Karpas-422 (cell line): Measurements from ENCODE around the gene SPATA25. TPM values are rescaled to one million over a fixed set of nuclear protein-coding genes. Genes with fewer than 3 reads are reported as not detected.
"Not testable (repeated sequence)": the region's sequence is repeated elsewhere in the genome, so short reads cannot be mapped to it uniquely, and the experiment has no call there.

Experiments
- DNase-seq: peaks from one replicate; pipeline ENCODE4 v3.0.0-alpha.2; 2015
- H2AFZ ChIP-seq: fragments of 200-600 bp; sonication (generic); 2 replicates; pipeline ENCODE4 v1.6.1; 2014; ENCODE audit warnings: antibody characterized with exemption, low read length, mixed read lengths
- H3K27ac ChIP-seq: fragments of 200-600 bp; sonication (generic); 2 replicates; pipeline ENCODE4 v1.5.1; 2014; ENCODE audit warnings: mild to moderate bottlenecking, low read length, moderate library complexity
- H3K27me3 ChIP-seq: fragments of 200-600 bp; sonication (generic); 2 replicates; pipeline ENCODE4 v1.6.1; 2014; ENCODE audit warnings: low read length, mixed read lengths
- H3K36me3 ChIP-seq: fragments of 200-600 bp; sonication (generic); 2 replicates; pipeline ENCODE4 v1.6.1; 2014; ENCODE audit warnings: low read length, mixed read lengths; ENCODE audit not compliant: insufficient read depth
- H3K4me1 ChIP-seq: fragments of 200-600 bp; sonication (generic); 2 replicates; pipeline ENCODE4 v1.6.1; 2014; ENCODE audit warnings: mild to moderate bottlenecking, low read length, mixed read lengths
- H3K4me2 ChIP-seq: fragments of 200-600 bp; sonication (generic); 2 replicates; pipeline ENCODE4 v1.6.1; 2014; ENCODE audit warnings: low read length, low read depth, mild to moderate bottlenecking; ENCODE audit not compliant: poor library complexity, severe bottlenecking
- H3K4me3 ChIP-seq: fragments of 200-600 bp; sonication (generic); 2 replicates; pipeline ENCODE4 v1.5.1; 2014; ENCODE audit warnings: mild to moderate bottlenecking, antibody characterized with exemption, low read length, mixed read lengths
- H3K79me2 ChIP-seq: fragments of 200-600 bp; sonication (generic); 2 replicates; pipeline ENCODE4 v1.6.1; 2014; ENCODE audit warnings: mild to moderate bottlenecking, low read length, mixed read lengths
- H3K9ac ChIP-seq: fragments of 200-600 bp; sonication (generic); 2 replicates; pipeline ENCODE4 v1.6.0; 2014; ENCODE audit warnings: low read length
- H3K9me2 ChIP-seq: fragments of 200-600 bp; sonication (generic), shearing (Covaris generic); replicated peaks from 2 replicates; pipeline ENCODE4 v1.6.0; 2014; ENCODE audit warnings: mild to moderate bottlenecking, low read length, moderate library complexity; ENCODE audit not compliant: insufficient read depth
- H3K9me3 ChIP-seq: fragments of 300-700, 200-600 bp; sonication (generic); 2 replicates; pipeline ENCODE4 v1.6.1; 2014; ENCODE audit warnings: low read length, mixed read lengths
- H4K20me1 ChIP-seq: fragments of 200-600 bp; sonication (generic); 2 replicates; pipeline ENCODE4 v1.6.1; 2014; ENCODE audit warnings: mild to moderate bottlenecking, antibody characterized with exemption, low read length, low read depth; ENCODE audit not compliant: insufficient read depth
- total RNA-seq: library from RNA; depleted of rRNA; stranded (reverse); fragments of >200 nt; shearing (Covaris generic); gene quantifications from 2 replicates; pipeline ENCODE4 v1.2.3, GENCODE V29; 2014; ENCODE audit warnings: low replicate concordance

Gene SPATA25
- total RNA-seq, 1 experiment from 2014 or later = not detected

DNA sequence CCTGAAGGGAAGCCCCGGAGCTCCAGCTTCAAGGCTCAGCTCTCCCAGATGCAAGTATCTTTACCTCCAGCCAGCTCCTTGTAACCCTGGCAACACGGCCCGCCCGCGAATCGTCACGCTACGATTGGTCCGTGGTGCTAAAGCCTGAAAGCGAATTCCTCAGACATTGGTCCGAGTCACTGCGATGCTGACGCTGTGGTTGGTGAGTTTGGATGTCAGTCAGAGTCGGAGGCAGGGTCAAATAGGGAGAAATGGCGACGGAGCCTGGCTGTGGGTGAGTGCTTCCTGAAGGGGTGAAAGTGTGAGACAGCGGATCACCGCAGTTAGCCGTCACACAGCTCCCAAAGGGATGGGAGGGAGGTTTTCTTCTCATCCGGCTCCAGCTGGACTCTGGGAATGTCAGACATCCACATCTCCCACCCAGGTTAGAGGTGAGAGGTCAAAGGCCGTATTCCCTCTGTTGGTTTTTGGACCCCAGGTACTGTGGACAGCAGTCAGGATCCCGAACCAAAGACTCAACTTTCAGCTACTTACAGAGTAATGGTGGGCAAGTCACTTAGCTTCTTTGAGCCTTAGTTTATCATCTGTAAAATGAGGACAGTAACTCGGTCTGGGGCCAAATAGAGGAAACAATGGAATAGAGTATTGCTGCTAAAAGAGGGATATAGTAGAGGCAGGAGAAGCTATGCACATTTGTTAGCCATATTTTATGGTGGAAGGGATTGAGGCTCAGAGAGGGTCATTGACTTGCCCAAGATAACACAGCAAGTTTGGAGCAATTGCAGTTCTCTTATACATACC is 6.2 kb downstream of the SPATA25 start, which contains the start of gene ZSWIM1:
Gene ZSWIM1 (plus strand): TSS at position 240 of the 801 bp plus-strand sequence. CDS start 1,366 bp downstream, outside the sequence.
- peak within 1 kb of the TSS; percentile 63; the same call in 1 of the 2 replicates for H3K27ac ChIP-seq
- H3K9me3 ChIP-seq = no peaks in the 10 kb centered on the region
- H4K20me1 ChIP-seq = no peaks in the 10 kb centered on the region
- no peaks in the 10 kb centered on the region for H3K9me2 ChIP-seq
- H3K4me3 ChIP-seq = peak within 1 kb of the TSS; percentile 99
- peak within 1 kb of the TSS; percentile 59; the same call in 1 of the 2 replicates for H2AFZ ChIP-seq
- peak within 1 kb of the TSS; percentile 98 for H3K4me2 ChIP-seq
- H3K27me3 ChIP-seq = no peaks in the 10 kb centered on the region
- peak within 1 kb of the TSS; percentile 95 for H3K9ac ChIP-seq
- peaks cover 34% of the 10 kb centered on the region for H3K79me2 ChIP-seq
- peak; percentile 100 for DNase-seq
- H3K36me3 ChIP-seq = peaks cover 17% of the 10 kb centered on the region
- H3K4me1 ChIP-seq = peaks cover 12% of the 10 kb centered on the region

DNA sequence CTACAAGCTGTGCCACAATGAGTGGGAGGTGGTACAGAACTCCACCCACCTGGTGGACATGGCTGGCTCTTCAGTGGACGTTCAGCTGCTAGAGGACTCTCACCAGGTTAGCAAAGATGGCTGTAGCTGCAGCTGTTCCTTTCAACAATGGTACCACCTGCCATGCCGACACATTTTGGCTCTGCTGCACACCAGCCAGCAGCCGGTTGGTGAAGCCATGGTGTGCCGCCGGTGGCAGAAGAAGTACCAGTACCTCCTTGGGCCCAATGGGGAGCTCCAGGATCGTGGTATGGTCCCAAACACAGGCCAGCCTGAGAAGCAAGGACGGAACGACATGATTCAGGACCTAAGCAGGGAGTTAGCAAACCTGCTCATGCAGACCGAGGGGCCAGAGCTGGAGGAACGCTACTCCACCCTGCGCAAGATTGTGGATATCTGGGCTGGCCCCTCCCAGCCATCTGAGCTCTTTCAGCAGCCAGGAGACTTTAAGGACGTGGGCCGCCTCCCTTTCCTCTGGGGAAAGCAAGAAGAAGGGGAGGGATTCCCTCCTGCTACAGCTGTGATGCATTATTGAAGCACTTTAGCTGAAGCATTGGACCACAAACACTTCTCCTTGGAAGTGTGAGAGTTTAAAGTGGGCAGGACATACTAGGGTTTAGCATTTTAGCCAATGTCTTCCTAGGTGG is 9.2 kb downstream of the SPATA25 start:
- peaks cover 12% of the 10 kb centered on the region for H3K4me1 ChIP-seq
- H3K4me3 ChIP-seq = no peak overlapping the region
- no peaks in the 10 kb centered on the region for H3K9me2 ChIP-seq
- H3K27me3 ChIP-seq = no peaks in the 10 kb centered on the region
- no peaks in the 10 kb centered on the region for H4K20me1 ChIP-seq
- peaks cover 4% of the 10 kb centered on the region; the same call in 1 of the 2 replicates for H3K36me3 ChIP-seq
- no peaks in the 10 kb centered on the region for H3K9me3 ChIP-seq
- DNase-seq = no peak
- H3K4me2 ChIP-seq = no peak overlapping the region
- H3K9ac ChIP-seq = no peak overlapping the region
- no peak overlapping the region for H3K27ac ChIP-seq
- H3K79me2 ChIP-seq = peaks cover 22% of the 10 kb centered on the region
- H2AFZ ChIP-seq = no peak overlapping the region

DNA sequence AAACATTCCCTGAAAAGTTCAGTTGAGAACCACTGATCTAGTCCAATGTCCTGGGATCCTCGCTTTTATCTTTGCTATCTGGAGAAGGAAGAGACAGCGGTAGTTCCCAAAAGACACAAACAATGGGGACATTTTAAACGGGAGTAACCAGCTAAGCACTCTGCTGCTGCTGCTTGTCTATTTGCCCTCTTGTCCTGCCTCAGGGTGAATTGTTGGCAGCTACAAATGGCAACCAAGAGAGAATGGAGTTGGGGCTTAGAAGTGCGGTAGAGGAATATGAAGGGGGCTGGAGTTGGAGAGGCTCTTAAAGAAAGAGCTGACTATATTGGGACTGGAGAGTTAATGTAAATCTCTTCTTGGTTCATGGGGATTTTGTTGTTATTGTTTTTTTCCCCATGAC is 12.8 kb downstream of the SPATA25 start:
- no peak overlapping the region for H2AFZ ChIP-seq
- H3K4me2 ChIP-seq = no peak overlapping the region

GRCh38 chr20:45874104-45874481 is 13.3 kb downstream of the SPATA25 start:
- not testable (repeated sequence) for H3K79me2 ChIP-seq, H3K36me3 ChIP-seq, H3K9ac ChIP-seq, H2AFZ ChIP-seq, H3K4me1 ChIP-seq, H3K4me3 ChIP-seq, H4K20me1 ChIP-seq, H3K9me3 ChIP-seq, H3K4me2 ChIP-seq, H3K27me3 ChIP-seq, H3K9me2 ChIP-seq, DNase-seq, H3K27ac ChIP-seq

More for the DNA sequence above, 12.8 kb downstream of the SPATA25 start:
- no peaks in the 10 kb centered on the region for H3K4me1 ChIP-seq
- no peaks in the 10 kb centered on the region for H3K9me2 ChIP-seq
- no peaks in the 10 kb centered on the region for H3K79me2 ChIP-seq
- no peak overlapping the region for H3K4me3 ChIP-seq
- no peak overlapping the region for H3K27ac ChIP-seq
- H3K36me3 ChIP-seq = no peaks in the 10 kb centered on the region
- H3K27me3 ChIP-seq = no peaks in the 10 kb centered on the region
- no peaks in the 10 kb centered on the region for H3K9me3 ChIP-seq
- DNase-seq = no peak
- no peaks in the 10 kb centered on the region for H4K20me1 ChIP-seq
- no peak overlapping the region for H3K9ac ChIP-seq

GRCh38 chr20:45873409-45874103 is 13.9 kb downstream of the SPATA25 start:
- H3K9me2 ChIP-seq = no peaks in the 10 kb centered on the region
- no peaks in the 10 kb centered on the region for H3K36me3 ChIP-seq
- H3K79me2 ChIP-seq = no peaks in the 10 kb centered on the region
- no peak for DNase-seq
- no peaks in the 10 kb centered on the region for H4K20me1 ChIP-seq
- H2AFZ ChIP-seq = no peak overlapping the region
- H3K9me3 ChIP-seq = no peaks in the 10 kb centered on the region
- H3K4me2 ChIP-seq = no peak overlapping the region
- no peaks in the 10 kb centered on the region for H3K4me1 ChIP-seq
- H3K4me3 ChIP-seq = no peak overlapping the region
- no peaks in the 10 kb centered on the region for H3K27me3 ChIP-seq
- no peak overlapping the region for H3K27ac ChIP-seq
- H3K9ac ChIP-seq = no peak overlapping the region

GRCh38 chr20:45872626-45873025 is 14.8 kb downstream of the SPATA25 start:
- Histone ChIP-seq H3K27me3 (no peaks in the 10 kb centered on the region), H3K27ac (no peak overlapping the region), H3K4me2 (no peak overlapping the region), H3K79me2 (0 out of 2 replicates have a peak, but pooled peaks cover 3% of the 10 kb centered on the region), H3K4me3 (no peak overlapping the region), H3K9me2 (no peaks in the 10 kb centered on the region), H3K36me3 (no peaks in the 10 kb centered on the region), H3K4me1 (no peaks in the 10 kb centered on the region), H3K9me3 (no peaks in the 10 kb centered on the region), H4K20me1 (no peaks in the 10 kb centered on the region), H2AFZ (no peak overlapping the region), H3K9ac (no peak overlapping the region)
- no peak for DNase-seq

DNA sequence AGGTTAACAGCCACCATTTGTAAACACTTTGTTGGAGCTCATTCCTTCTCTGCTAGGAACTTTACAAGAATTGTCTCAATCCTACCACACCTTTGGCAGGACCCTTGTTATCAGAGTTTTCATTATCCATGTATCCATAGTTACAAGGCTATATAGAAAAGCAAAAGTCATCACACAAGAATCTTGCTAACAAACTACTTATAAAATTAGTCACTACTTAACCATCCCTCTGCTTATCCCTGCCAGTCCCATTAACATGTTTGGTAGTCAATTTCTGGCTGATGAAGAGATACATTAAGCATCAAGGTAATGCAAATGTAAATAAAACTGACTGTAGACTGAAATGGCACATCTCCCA is 19.6 kb downstream of the SPATA25 start:
- no peak for DNase-seq
- Histone ChIP-seq H3K9me3 (no peaks in the 10 kb centered on the region), H3K9ac (no peak overlapping the region), H2AFZ (no peak overlapping the region), H4K20me1 (no peaks in the 10 kb centered on the region), H3K27ac (no peak overlapping the region), H3K4me2 (no peak overlapping the region), H3K4me1 (no peaks in the 10 kb centered on the region), H3K36me3 (no peaks in the 10 kb centered on the region), H3K27me3 (no peaks in the 10 kb centered on the region), H3K79me2 (peaks cover 8% of the 10 kb centered on the region; the same call in 1 of the 2 replicates), H3K4me3 (no peak overlapping the region), H3K9me2 (no peaks in the 10 kb centered on the region)
